RWPE2 (cell line): Measurements from ENCODE around the gene CDH2.

Experiments
- ATAC-seq: fragments of 200-7000 bp; cut with Tn5 transposase; 3 replicates; pipeline ENCODE4 v1.9.1; 2021; ENCODE audit warnings: low read depth
- DNase-seq: peaks from one replicate; pipeline ENCODE4 v3.0.0-alpha.2; 2020; ENCODE audit warnings: low spot score
- H3K27ac ChIP-seq: fragments of 450-650 bp; 2 replicates; pipeline ENCODE4 v1.5.1; 2017; ENCODE audit warnings: mild to moderate bottlenecking; ENCODE audit not compliant: poor library complexity, severe bottlenecking
- H3K27me3 ChIP-seq: fragments of 250-450 bp; sonication (Bioruptor Pico); 2 replicates; pipeline ENCODE4 v1.5.1; 2021; ENCODE audit warnings: mild to moderate bottlenecking, moderate library complexity; ENCODE audit not compliant: insufficient read depth, poor library complexity, severe bottlenecking
- H3K36me3 ChIP-seq: fragments of 250-450 bp; sonication (Bioruptor Pico); 2 replicates; pipeline ENCODE4 v1.5.1; 2020; ENCODE audit warnings: low read depth, mild to moderate bottlenecking, moderate library complexity
- H3K4me1 ChIP-seq: fragments of 250-450 bp; sonication (Bioruptor Pico); 2 replicates; pipeline ENCODE4 v1.5.1; 2021; ENCODE audit warnings: mild to moderate bottlenecking, moderate library complexity; ENCODE audit not compliant: insufficient read depth, poor library complexity, severe bottlenecking
- H3K4me3 ChIP-seq: fragments of 250-450 bp; sonication (Bioruptor Pico); 2 replicates; pipeline ENCODE4 v1.5.1; 2021; ENCODE audit warnings: mild to moderate bottlenecking, moderate library complexity; ENCODE audit not compliant: severe bottlenecking
- H3K9me3 ChIP-seq: fragments of 250-450 bp; sonication (Bioruptor Pico); 2 replicates; pipeline ENCODE4 v1.5.1; 2021; ENCODE audit warnings: mild to moderate bottlenecking, moderate library complexity; ENCODE audit not compliant: severe bottlenecking
- CTCF ChIP-seq: fragments of 450-650 bp; IDR thresholded peaks from one replicate; pipeline ENCODE4 v1.5.1; 2017; ENCODE audit warnings: mild to moderate bottlenecking, moderate library complexity; ENCODE audit not compliant: poor library complexity, severe bottlenecking

The CDH2 gene

GRCh38 chr18:27991391-27991790 lies 185.5 kb downstream of the CDH2 start:
- Histone ChIP-seq H3K4me1 (peaks cover under 1% of the 10 kb centered on the region), H3K36me3 (peaks cover 8% of the 10 kb centered on the region; the same call in 1 of the 2 replicates), H3K27ac (no peak overlapping the region), H3K4me3 (no peak overlapping the region), H3K27me3 (no peaks in the 10 kb centered on the region), H3K9me3 (no peaks in the 10 kb centered on the region)
- no peak for TF ChIP-seq CTCF
- no peak for DNase-seq
- no peak for ATAC-seq

GRCh38 chr18:27985832-27986231 lies 191.1 kb downstream of the CDH2 start:
- no peak for TF ChIP-seq CTCF
- H3K36me3 ChIP-seq = peaks cover 4% of the 10 kb centered on the region; the same call in 1 of the 2 replicates
- no peak overlapping the region for H3K4me3 ChIP-seq
- H3K27me3 ChIP-seq = no peaks in the 10 kb centered on the region
- H3K4me1 ChIP-seq = no peaks in the 10 kb centered on the region
- ATAC-seq (no peak), DNase-seq (no peak)
- no peaks in the 10 kb centered on the region for H3K9me3 ChIP-seq
- H3K27ac ChIP-seq = no peak overlapping the region

- DNase-seq = no peak
- H3K9me3 ChIP-seq = no peaks in the 10 kb centered on the region
- no peak for ATAC-seq
- no peak overlapping the region for H3K27ac ChIP-seq
- TF ChIP-seq CTCF = no peak
- no peaks in the 10 kb centered on the region for H3K4me1 ChIP-seq
- no peak overlapping the region for H3K4me3 ChIP-seq
- H3K27me3 ChIP-seq = no peaks in the 10 kb centered on the region
- peaks cover 4% of the 10 kb centered on the region; the same call in 1 of the 2 replicates for H3K36me3 ChIP-seq
Observed at GRCh38 chr18:27983780-27984179, 193.2 kb downstream of the CDH2 start.

- Histone ChIP-seq H3K27me3 (no peaks in the 10 kb centered on the region), H3K4me3 (no peak overlapping the region), H3K9me3 (no peaks in the 10 kb centered on the region), H3K27ac (no peak overlapping the region), H3K4me1 (no peaks in the 10 kb centered on the region), H3K36me3 (no peaks in the 10 kb centered on the region)
- ATAC-seq = no peak
- DNase-seq = no peak
- TF ChIP-seq CTCF = no peak
Observed at GRCh38 chr18:27976806-27977408, 200.0 kb downstream of the CDH2 start.

- no peak for ATAC-seq
- no peak for DNase-seq
- H3K9me3 ChIP-seq = no peaks in the 10 kb centered on the region
- H3K4me1 ChIP-seq = no peaks in the 10 kb centered on the region
- H3K36me3 ChIP-seq = no peaks in the 10 kb centered on the region
- H3K4me3 ChIP-seq = no peak overlapping the region
- H3K27ac ChIP-seq = no peak overlapping the region
- no peaks in the 10 kb centered on the region for H3K27me3 ChIP-seq
- TF ChIP-seq CTCF = no peak
Observed at GRCh38 chr18:27970321-27970720, 206.6 kb downstream of the CDH2 start.
